Transverse colon (tissue), 3 donors: Measurements from ENCODE around the gene FNDC7.

Source experiments
- CTCF ChIP-seq, 5 experiments: fragments of 200-600 bp in 3 of 5; fragments of 450-650 bp in 2 of 5; sonication (generic) in 3 of 5; IDR thresholded peaks; 1 replicate in 2 of 5; 2 replicates in 3 of 5; pipeline ENCODE4 v1.5.1; 2016 to 2017; ENCODE audit warnings: antibody characterized with exemption in 5 of 5, inconsistent platforms in 3 of 5, mild to moderate bottlenecking in 2 of 5, moderate library complexity in 1 of 5
- POLR2A ChIP-seq: fragments of 450-650 bp; IDR thresholded peaks from one replicate; pipeline ENCODE4 v1.6.1; 2016; ENCODE audit warnings: antibody characterized with exemption, mild to moderate bottlenecking, moderate library complexity

GRCh38 chr1:108734171-108734865 lies 21.6 kb downstream of the FNDC7 start:
- TF ChIP-seq CTCF (IDR thresholded peaks at IDR 0.05): no peak
- no peak for TF ChIP-seq POLR2A
